Hepatocyte (in vitro differentiated cells): Measurements from ENCODE around the gene ESPNL.

Experiments used
- CTCF ChIP-seq: fragments of 200-600 bp; sonication (generic); IDR thresholded peaks from 2 replicates; pipeline ENCODE4 v1.5.1; 2016; ENCODE audit warnings: antibody characterized with exemption, mild to moderate bottlenecking; ENCODE audit not compliant: poor library complexity
- EZH2 ChIP-seq: fragments of 200-600 bp; sonication (generic); IDR thresholded peaks from 2 replicates; pipeline ENCODE4 v1.6.1; 2016; ENCODE audit warnings: antibody characterized with exemption, mild to moderate bottlenecking, borderline replicate concordance
- EZH2phosphoT487 ChIP-seq: fragments of 200-600 bp; sonication (generic); IDR thresholded peaks from one replicate; pipeline ENCODE4 v1.6.1; 2018; ENCODE audit warnings: antibody characterized with exemption, mild to moderate bottlenecking, low read depth, moderate library complexity; ENCODE audit not compliant: unreplicated experiment, severe bottlenecking

DNA sequence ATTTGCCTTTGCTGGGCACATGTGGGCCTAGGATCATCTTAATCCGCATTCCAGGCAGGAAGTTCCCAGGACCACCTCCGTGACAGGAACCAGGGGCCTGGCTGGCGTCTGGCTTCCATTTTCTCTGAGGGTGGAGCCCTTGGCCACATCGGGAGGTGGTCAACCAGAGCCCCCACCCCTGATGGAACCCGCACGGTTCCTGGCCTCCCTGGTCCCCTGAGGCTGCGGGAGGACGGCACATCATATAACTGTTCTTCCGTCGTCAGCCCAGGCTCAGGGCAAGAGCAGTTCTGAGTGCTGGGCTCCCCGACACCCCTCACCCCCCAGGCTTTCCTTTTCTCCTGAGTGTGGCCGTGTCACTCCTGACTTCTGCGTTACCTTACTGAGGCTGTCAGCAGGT is 13.5 kb downstream of the ESPNL start:
- TF ChIP-seq CTCF (no peak), EZH2 (no peak), EZH2phosphoT487 (no peak)
